Hepatocyte (in vitro differentiated cells): ENCODE results near the gene EPB41L4B. TPM values are rescaled to one million over a fixed set of nuclear protein-coding genes. Genes with fewer than 3 reads are reported as not detected.

Experiments
- DNase-seq: peaks from one replicate; pipeline ENCODE4 v3.0.0-alpha.2; 2016; ENCODE audit warnings: low spot score
- H2AFZ ChIP-seq: fragments of 200-600 bp; sonication (generic); 2 replicates; pipeline ENCODE4 v1.6.0; 2016; ENCODE audit warnings: antibody characterized with exemption, mild to moderate bottlenecking
- H3K27ac ChIP-seq: fragments of 200-600 bp; sonication (generic); 2 replicates; pipeline ENCODE4 v1.5.1; 2016; ENCODE audit warnings: mild to moderate bottlenecking
- H3K27me3 ChIP-seq: fragments of 200-600 bp; sonication (generic); 2 replicates; pipeline ENCODE4 v1.6.1; 2016
- H3K36me3 ChIP-seq: fragments of 200-600 bp; sonication (generic); replicated peaks from 2 replicates; pipeline ENCODE4 v1.5.1; 2016; ENCODE audit warnings: low read depth; ENCODE audit not compliant: insufficient read depth
- H3K4me1 ChIP-seq: fragments of 200-600 bp; sonication (generic); 2 replicates; pipeline ENCODE4 v1.5.1; 2016; ENCODE audit warnings: mild to moderate bottlenecking, moderate library complexity; ENCODE audit not compliant: insufficient read depth
- H3K4me2 ChIP-seq: fragments of 200-600 bp; sonication (generic); 2 replicates; pipeline ENCODE4 v1.6.0; 2016
- H3K4me3 ChIP-seq: fragments of 200-600 bp; sonication (generic); 2 replicates; pipeline ENCODE4 v1.5.1; 2016; ENCODE audit warnings: mild to moderate bottlenecking
- H3K79me2 ChIP-seq: fragments of 200-600 bp; sonication (generic); 2 replicates; pipeline ENCODE4 v1.6.0; 2017; ENCODE audit warnings: mild to moderate bottlenecking
- H3K9me2 ChIP-seq: fragments of 200-600 bp; sonication (generic); replicated peaks from 2 replicates; pipeline ENCODE4 v1.6.0; 2017; ENCODE audit warnings: mild to moderate bottlenecking; ENCODE audit not compliant: insufficient read depth
- H3K9me3 ChIP-seq: fragments of 200-600 bp; sonication (generic); 2 replicates; pipeline ENCODE4 v1.5.1; 2016; ENCODE audit warnings: low read depth, mild to moderate bottlenecking
- H4K20me1 ChIP-seq: fragments of 200-600 bp; sonication (generic); 2 replicates; pipeline ENCODE4 v1.6.0; 2016; ENCODE audit warnings: mild to moderate bottlenecking; ENCODE audit not compliant: insufficient read depth, poor library complexity, severe bottlenecking
- EZH2 ChIP-seq: fragments of 200-600 bp; sonication (generic); IDR thresholded peaks from 2 replicates; pipeline ENCODE4 v1.6.1; 2016; ENCODE audit warnings: antibody characterized with exemption, mild to moderate bottlenecking, borderline replicate concordance
- EZH2phosphoT487 ChIP-seq: fragments of 200-600 bp; sonication (generic); IDR thresholded peaks from one replicate; pipeline ENCODE4 v1.6.1; 2018; ENCODE audit warnings: antibody characterized with exemption, mild to moderate bottlenecking, low read depth, moderate library complexity; ENCODE audit not compliant: unreplicated experiment, severe bottlenecking
- WGBS: methylation state at CpG from one replicate; pipeline ENCODE4 v1.1.6; 2016; ENCODE audit warnings: low lambda C conversion rate; ENCODE audit errors: missing lambda C conversion rate; 5-methylcytosine and 5-hydroxymethylcytosine counted together
- polyA plus RNA-seq: library from polyadenylated mRNA; unstranded; fragments of >200 nt; fragmentation: Nextera tagmentation; extraction: Ambion mirVana; gene quantifications from 2 replicates; pipeline ENCODE4 v1.2.1, GENCODE V29; 2016
- total RNA-seq: library from RNA; depleted of rRNA; stranded (reverse); fragments of >200 nt; gene quantifications from 2 replicates; pipeline ENCODE4 v1.2.3, GENCODE V29; 2014
- TF ChIP-seq, protein P1 (sequence below): fragments of 200-600 bp; sonication (generic); IDR thresholded peaks from 2 replicates; pipeline ENCODE4 v1.5.1; 2016; ENCODE audit warnings: antibody characterized with exemption, mild to moderate bottlenecking; ENCODE audit not compliant: poor library complexity

Gene EPB41L4B
- total and polyA plus RNA-seq, 2 experiments from 2014 or later = 11.1 to 20.6 TPM

DNA sequence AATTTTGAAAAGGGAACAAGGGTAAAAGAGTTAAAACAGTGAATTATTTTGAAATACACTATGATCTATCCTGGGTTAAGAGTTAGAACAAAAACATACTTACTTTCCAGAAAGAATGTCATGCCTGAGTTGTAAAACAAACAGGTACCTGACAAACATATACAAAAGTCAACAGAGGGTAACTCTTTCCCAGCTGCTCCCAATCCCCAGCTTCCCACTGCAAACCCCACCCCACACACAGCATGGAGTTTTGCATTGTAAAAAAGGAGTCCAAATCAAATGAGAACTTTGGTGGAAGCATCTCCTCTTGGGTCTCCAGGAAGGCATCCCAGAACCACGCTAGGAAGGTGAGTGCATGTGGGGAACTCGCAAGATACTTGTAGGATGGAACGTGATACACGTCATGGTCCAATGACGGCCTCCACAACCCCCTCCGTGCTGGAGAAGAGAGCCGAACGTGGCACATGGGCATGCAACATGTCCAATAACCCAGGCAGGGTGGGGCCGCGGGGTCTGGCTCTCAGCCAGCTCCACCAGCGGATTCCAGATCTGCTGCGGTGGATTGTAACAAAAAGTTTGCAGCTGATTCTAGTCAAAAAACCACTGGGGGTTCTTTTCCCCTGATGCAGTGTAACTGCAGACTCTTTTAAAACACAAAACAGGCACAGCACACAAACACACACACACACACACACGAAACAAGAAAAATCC, 55.8 kb downstream of the EPB41L4B start:
- H3K4me1 ChIP-seq = no peaks in the 10 kb centered on the region
- TF ChIP-seq EZH2phosphoT487 (no peak), EZH2 (no peak)
- TF ChIP-seq, protein P1, sequence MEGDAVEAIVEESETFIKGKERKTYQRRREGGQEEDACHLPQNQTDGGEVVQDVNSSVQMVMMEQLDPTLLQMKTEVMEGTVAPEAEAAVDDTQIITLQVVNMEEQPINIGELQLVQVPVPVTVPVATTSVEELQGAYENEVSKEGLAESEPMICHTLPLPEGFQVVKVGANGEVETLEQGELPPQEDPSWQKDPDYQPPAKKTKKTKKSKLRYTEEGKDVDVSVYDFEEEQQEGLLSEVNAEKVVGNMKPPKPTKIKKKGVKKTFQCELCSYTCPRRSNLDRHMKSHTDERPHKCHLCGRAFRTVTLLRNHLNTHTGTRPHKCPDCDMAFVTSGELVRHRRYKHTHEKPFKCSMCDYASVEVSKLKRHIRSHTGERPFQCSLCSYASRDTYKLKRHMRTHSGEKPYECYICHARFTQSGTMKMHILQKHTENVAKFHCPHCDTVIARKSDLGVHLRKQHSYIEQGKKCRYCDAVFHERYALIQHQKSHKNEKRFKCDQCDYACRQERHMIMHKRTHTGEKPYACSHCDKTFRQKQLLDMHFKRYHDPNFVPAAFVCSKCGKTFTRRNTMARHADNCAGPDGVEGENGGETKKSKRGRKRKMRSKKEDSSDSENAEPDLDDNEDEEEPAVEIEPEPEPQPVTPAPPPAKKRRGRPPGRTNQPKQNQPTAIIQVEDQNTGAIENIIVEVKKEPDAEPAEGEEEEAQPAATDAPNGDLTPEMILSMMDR = no peak
- H4K20me1 ChIP-seq = no peaks in the 10 kb centered on the region
- WGBS = 79% methylated on average over 13 of the region's 13 CpGs
- H3K4me3 ChIP-seq = no peak overlapping the region
- no peaks in the 10 kb centered on the region for H3K79me2 ChIP-seq
- no peaks in the 10 kb centered on the region for H3K9me2 ChIP-seq
- no peaks in the 10 kb centered on the region for H3K27me3 ChIP-seq
- H3K9me3 ChIP-seq = no peaks in the 10 kb centered on the region
- no peak for DNase-seq
- H2AFZ ChIP-seq = no peak overlapping the region
- H3K4me2 ChIP-seq = no peak overlapping the region
- no peaks in the 10 kb centered on the region for H3K36me3 ChIP-seq
- no peak overlapping the region for H3K27ac ChIP-seq

DNA sequence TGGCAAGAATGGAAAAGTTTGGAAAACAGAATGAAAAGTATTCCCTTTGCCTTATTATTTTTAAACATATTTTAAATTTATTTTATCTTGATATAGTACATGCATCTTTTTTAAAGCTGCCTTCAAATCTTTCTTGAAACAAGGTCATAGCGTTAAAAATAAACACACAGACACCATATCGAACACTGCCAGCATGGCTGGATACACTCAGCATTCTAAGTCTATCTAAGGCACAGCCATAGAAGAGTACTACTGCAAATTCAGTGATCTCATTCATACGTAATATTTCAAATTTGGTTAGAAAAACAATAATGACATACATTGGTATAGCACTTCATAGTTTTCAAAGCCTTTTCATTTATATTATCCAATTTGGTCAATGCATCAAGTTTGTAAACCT, 57.5 kb downstream of the EPB41L4B start:
- Histone ChIP-seq H3K27me3 (no peaks in the 10 kb centered on the region), H3K9me2 (no peaks in the 10 kb centered on the region), H3K9me3 (no peaks in the 10 kb centered on the region), H2AFZ (no peak overlapping the region), H3K36me3 (no peaks in the 10 kb centered on the region), H3K4me1 (no peaks in the 10 kb centered on the region), H3K4me3 (no peak overlapping the region), H4K20me1 (no peaks in the 10 kb centered on the region), H3K79me2 (no peaks in the 10 kb centered on the region), H3K4me2 (no peak overlapping the region), H3K27ac (no peak overlapping the region)
- TF ChIP-seq, protein P1 = no peak
- TF ChIP-seq EZH2phosphoT487 = no peak
- no peak for TF ChIP-seq EZH2
- over 99% methylated on average over 3 of the region's 3 CpGs for whole genome bisulfite sequencing
- no peak for DNase-seq

DNA sequence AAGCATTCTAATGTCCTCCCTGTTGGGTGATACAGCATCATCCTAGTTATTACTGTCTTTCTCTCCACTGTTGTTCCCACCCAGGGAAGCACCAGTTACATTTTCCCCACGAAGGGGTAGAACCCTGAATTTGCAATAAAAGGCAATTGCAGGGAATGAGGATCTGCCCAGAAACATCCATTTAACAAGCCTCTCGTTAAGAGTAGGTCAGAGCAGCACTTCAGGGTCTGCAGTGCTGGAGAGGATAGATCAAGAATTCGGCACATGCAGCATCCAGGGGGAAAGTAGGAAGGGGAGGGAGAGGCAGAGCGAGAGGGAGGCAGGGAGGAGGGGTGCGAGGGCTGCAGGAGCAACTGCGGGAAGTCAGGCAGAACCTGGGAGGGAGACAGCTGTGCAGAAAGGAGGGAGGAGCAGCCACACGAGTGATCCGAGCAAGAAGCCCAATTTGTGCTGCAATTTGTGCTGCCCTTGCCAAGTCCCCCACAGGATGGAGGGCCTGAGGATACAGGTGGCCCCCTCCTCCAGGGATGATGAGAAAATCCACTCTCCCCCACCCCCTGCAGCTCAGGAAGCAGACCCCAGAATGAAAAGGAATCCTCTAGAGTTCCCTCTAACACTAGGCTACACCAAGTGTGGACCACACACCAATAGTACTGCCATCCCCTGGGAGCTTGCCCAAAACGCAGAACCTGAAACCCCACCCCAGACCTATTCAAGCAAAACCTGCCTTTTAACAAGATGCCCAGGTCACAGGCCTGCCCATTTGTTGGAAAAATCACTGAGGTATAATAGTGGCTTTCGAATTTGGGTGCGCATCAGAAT, 62.2 kb downstream of the EPB41L4B start:
- no peak overlapping the region for H3K27ac ChIP-seq
- H3K4me3 ChIP-seq = no peak overlapping the region
- no peaks in the 10 kb centered on the region for H3K9me3 ChIP-seq
- H3K4me2 ChIP-seq = no peak overlapping the region
- H3K79me2 ChIP-seq = no peaks in the 10 kb centered on the region
- H3K27me3 ChIP-seq = no peaks in the 10 kb centered on the region
- H3K36me3 ChIP-seq = no peaks in the 10 kb centered on the region
- no peaks in the 10 kb centered on the region for H3K9me2 ChIP-seq
- peaks cover under 1% of the 10 kb centered on the region for H3K4me1 ChIP-seq
- no peak for TF ChIP-seq EZH2
- TF ChIP-seq, protein P1 = no peak
- no peak for TF ChIP-seq EZH2phosphoT487
- no peaks in the 10 kb centered on the region for H4K20me1 ChIP-seq
- DNase-seq = no peak
- 55% methylated on average over 11 of the region's 11 CpGs for WGBS
- no peak overlapping the region for H2AFZ ChIP-seq
